ENCODE measurements around the gene SERPINA6.

Gene SERPINA6

GRCh38 chr14:94362614-94363133, 39.5 kb upstream of the SERPINA6 start:
- no peak for TF ChIP-seq CTCF (IDR thresholded peaks at IDR 0.05; ENCODE audit: control extremely low read depth, extremely low read depth, low read depth, missing control alignments)
- no peak for DNase-seq (ENCODE audit: extremely low spot score)
- ChIA-PET POLR2A (no interaction called here), CTCF (no interaction called here)

GRCh38 chr14:94361682-94362081, 38.5 kb upstream of the SERPINA6 start:
- no peak for DNase-seq (ENCODE audit: extremely low spot score)
- POLR2A ChIA-PET = no interaction called here
- TF ChIP-seq CTCF (IDR thresholded peaks at IDR 0.05; ENCODE audit: control extremely low read depth, extremely low read depth, low read depth, missing control alignments) = no peak
- CTCF ChIA-PET = interaction anchor here (1.1 kb wide), 1 partner anchor 12 kb away, joined by 3 read pairs; no protein-coding TSS in a partner anchor

- no peak for DNase-seq (ENCODE audit: extremely low spot score)
- ChIA-PET CTCF (interaction anchor here (1.1 kb wide), 1 partner anchor 11 kb away, joined by 3 read pairs; no protein-coding TSS in a partner anchor), POLR2A (no interaction called here)
- TF ChIP-seq CTCF (IDR thresholded peaks at IDR 0.05; ENCODE audit: control extremely low read depth, extremely low read depth, low read depth, missing control alignments) = no peak
Measured at GRCh38 chr14:94360945-94361565, 37.9 kb upstream of the SERPINA6 start.

GRCh38 chr14:94357166-94357565, 34.0 kb upstream of the SERPINA6 start:
- POLR2A ChIA-PET = no interaction called here
- no peak for TF ChIP-seq CTCF (IDR thresholded peaks at IDR 0.05; ENCODE audit: control extremely low read depth, extremely low read depth, low read depth, missing control alignments)
- no peak for DNase-seq (ENCODE audit: extremely low spot score)
- CTCF ChIA-PET = interaction anchor here (1.4 kb wide), 1 partner anchor 29 kb away, joined by 3 read pairs; no protein-coding TSS in a partner anchor

- ChIA-PET POLR2A (no interaction called here), CTCF (interaction anchor here (1.4 kb wide), 3 partner anchors 11 to 30 kb away, joined by 3 read pairs; no protein-coding TSS in a partner anchor)
- DNase-seq (ENCODE audit: extremely low spot score) = no peak
- no peak for TF ChIP-seq CTCF (IDR thresholded peaks at IDR 0.05; ENCODE audit: control extremely low read depth, extremely low read depth, low read depth, missing control alignments)
Measured at GRCh38 chr14:94356379-94357056, 33.4 kb upstream of the SERPINA6 start.

GRCh38 chr14:94355191-94355794, 32.2 kb upstream of the SERPINA6 start:
- CTCF ChIA-PET = interaction anchor here (1.4 kb wide), 3 partner anchors 12 to 131 kb away, joined by 3 to 4 read pairs (median 3); no protein-coding TSS in a partner anchor
- TF ChIP-seq CTCF (IDR thresholded peaks at IDR 0.05; ENCODE audit: control extremely low read depth, extremely low read depth, low read depth, missing control alignments) = no peak
- POLR2A ChIA-PET = no interaction called here
- peak; percentile 13 for DNase-seq (ENCODE audit: extremely low spot score)
